ENCODE measurements around the gene XCR1. TPM values are rescaled to one million over a fixed set of nuclear protein-coding genes. Genes with fewer than 3 reads are reported as not detected.

The XCR1 gene
- total RNA-seq, 1 donor from 2014 or later = not detected

DNA sequence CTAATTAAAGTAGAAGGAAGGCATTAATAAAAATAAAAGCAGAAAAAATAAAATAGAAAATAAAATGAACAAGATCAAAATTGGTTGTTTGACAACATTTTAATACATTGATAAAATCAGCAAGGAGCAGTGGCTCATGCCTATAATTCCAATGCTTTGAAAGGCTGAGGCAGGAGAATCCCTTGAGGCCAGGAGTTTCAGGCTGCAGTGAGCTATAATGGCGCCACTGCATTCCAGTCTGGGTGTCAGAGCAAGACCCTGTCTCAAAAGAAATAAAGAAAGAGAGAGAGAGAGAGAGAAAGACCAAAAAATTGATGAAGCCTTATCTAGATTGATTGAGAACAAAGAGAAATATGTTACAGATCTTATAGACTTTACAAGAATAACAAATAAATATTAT lies 2.1 kb downstream of the XCR1 start:
- H3K27ac Mint-ChIP-seq (ENCODE audit: unreplicated experiment) = no peak overlapping the region
- DNase-seq (ENCODE audit: extremely low spot score, unreplicated experiment) = no peak
- peaks cover 6% of the 10 kb centered on the region for H3K9me3 Mint-ChIP-seq (ENCODE audit: unreplicated experiment)
- H3K4me3 Mint-ChIP-seq (ENCODE audit: unreplicated experiment) = no peak overlapping the region
- no peaks in the 10 kb centered on the region for H3K36me3 Mint-ChIP-seq (ENCODE audit: unreplicated experiment)
- TF ChIP-seq CTCF (IDR thresholded peaks at IDR 0.05) = no peak
- no peaks in the 10 kb centered on the region for H3K4me1 Mint-ChIP-seq (ENCODE audit: unreplicated experiment)
- peaks cover 44% of the 10 kb centered on the region for H3K27me3 Mint-ChIP-seq (ENCODE audit: unreplicated experiment)

GRCh38 chr3:46024131-46024530 lies 3.2 kb downstream of the XCR1 start:
- Mint-ChIP-seq H3K36me3 (ENCODE audit: unreplicated experiment) (no peaks in the 10 kb centered on the region), H3K27me3 (ENCODE audit: unreplicated experiment) (peaks cover 39% of the 10 kb centered on the region), H3K4me1 (ENCODE audit: unreplicated experiment) (no peaks in the 10 kb centered on the region), H3K4me3 (ENCODE audit: unreplicated experiment) (no peak overlapping the region), H3K9me3 (ENCODE audit: unreplicated experiment) (peaks cover 6% of the 10 kb centered on the region), H3K27ac (ENCODE audit: unreplicated experiment) (no peak overlapping the region)
- DNase-seq (ENCODE audit: extremely low spot score, unreplicated experiment) = no peak
- TF ChIP-seq CTCF (IDR thresholded peaks at IDR 0.05) = no peak

DNA sequence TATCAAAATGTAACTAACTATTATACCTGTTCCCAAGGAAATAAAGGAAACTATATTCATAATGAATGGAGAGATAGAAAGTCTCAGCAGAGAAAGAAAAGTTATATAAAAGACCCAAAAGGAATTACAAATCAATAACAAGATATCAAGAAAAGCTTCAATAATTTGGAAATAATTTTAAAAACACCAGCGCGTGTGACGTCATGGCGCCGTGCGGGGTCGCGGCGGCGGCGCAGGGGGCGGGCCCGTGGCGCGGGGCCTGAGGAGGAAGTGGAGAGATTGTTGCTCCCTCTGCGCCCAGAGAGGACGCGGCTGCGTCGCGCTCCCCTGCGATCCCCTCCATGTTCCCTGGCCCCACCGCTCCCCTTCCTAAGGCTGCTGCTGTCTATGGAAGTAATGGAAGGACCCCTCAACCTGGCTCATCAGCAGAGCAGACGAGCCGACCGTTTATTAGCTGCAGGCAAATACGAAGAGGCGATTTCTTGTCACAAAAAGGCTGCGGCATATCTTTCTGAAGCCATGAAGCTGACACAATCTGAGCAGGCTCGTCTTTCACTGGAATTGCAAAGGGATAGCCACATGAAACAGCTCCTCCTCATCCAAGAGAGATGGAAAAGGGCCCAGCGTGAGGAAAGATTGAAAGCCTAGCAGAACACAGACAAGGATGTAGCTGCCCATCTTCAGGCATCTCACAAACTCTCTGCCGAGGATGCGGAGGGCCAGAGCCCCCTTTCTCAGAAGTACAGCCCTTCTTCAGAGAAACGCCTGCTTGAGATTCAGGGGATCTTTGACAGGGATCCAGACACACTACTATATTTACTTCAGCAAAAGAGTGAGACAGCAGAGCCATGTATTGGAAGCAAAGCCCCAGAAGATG lies 4.1 kb downstream of the XCR1 start:
- no peaks in the 10 kb centered on the region for H3K4me1 Mint-ChIP-seq (ENCODE audit: unreplicated experiment)
- H3K4me3 Mint-ChIP-seq (ENCODE audit: unreplicated experiment) = no peak overlapping the region
- H3K36me3 Mint-ChIP-seq (ENCODE audit: unreplicated experiment) = no peaks in the 10 kb centered on the region
- DNase-seq (ENCODE audit: extremely low spot score, unreplicated experiment) = peak; percentile 76
- H3K27ac Mint-ChIP-seq (ENCODE audit: unreplicated experiment) = no peak overlapping the region
- peaks cover 6% of the 10 kb centered on the region for H3K9me3 Mint-ChIP-seq (ENCODE audit: unreplicated experiment)
- TF ChIP-seq CTCF (IDR thresholded peaks at IDR 0.05) = no peak
- H3K27me3 Mint-ChIP-seq (ENCODE audit: unreplicated experiment) = peaks cover 42% of the 10 kb centered on the region

- no peaks in the 10 kb centered on the region for H3K36me3 Mint-ChIP-seq (ENCODE audit: unreplicated experiment)
Observed at GRCh38 chr3:46021516-46021915, 5.8 kb downstream of the XCR1 start.

More at GRCh38 chr3:46021516-46021915, 5.8 kb downstream of the XCR1 start:
- no peak for TF ChIP-seq CTCF (IDR thresholded peaks at IDR 0.05)
- peak; percentile 73 for DNase-seq (ENCODE audit: extremely low spot score, unreplicated experiment)
- Mint-ChIP-seq H3K27ac (ENCODE audit: unreplicated experiment) (no peak overlapping the region), H3K27me3 (ENCODE audit: unreplicated experiment) (peaks cover 41% of the 10 kb centered on the region), H3K4me3 (ENCODE audit: unreplicated experiment) (no peak overlapping the region), H3K4me1 (ENCODE audit: unreplicated experiment) (no peaks in the 10 kb centered on the region), H3K9me3 (ENCODE audit: unreplicated experiment) (no peaks in the 10 kb centered on the region)

Data from osteocyte (in vitro differentiated cells).